ENCODE results near the gene LRRC56. TPM values are rescaled to one million over a fixed set of nuclear protein-coding genes. Genes with fewer than 3 reads are reported as not detected.

Gene LRRC56
- total RNA-seq, 4 donors from 2014 or later: 1.5 to 2.7 (median 1.8) TPM

GRCh38 chr11:556662-557256, 19.4 kb downstream of the LRRC56 start:
- H3K4me3 ChIP-seq (ENCODE audit: low read depth, poor library complexity, severe bottlenecking): no peak overlapping the region
- no peak for DNase-seq (ENCODE audit: low spot score in 2 of 2)
- 79 to 84% methylated on average over 16 to 21 of the region's 22 CpGs for WGBS, 2 donors
- no peak for TF ChIP-seq POLR2A (IDR thresholded peaks at IDR 0.05)
- TF ChIP-seq CTCF (IDR thresholded peaks at IDR 0.05): no peak
- intact Hi-C loops (cut with DNase I; ENCODE audit: low total_unique reads): no loop called here

GRCh38 chr11:557328-558132, 20.2 kb downstream of the LRRC56 start:
- DNase-seq (ENCODE audit: low spot score in 2 of 2): no peak
- no peak overlapping the region for H3K4me3 ChIP-seq (ENCODE audit: low read depth, poor library complexity, severe bottlenecking)
- no peak for TF ChIP-seq POLR2A (IDR thresholded peaks at IDR 0.05)
- TF ChIP-seq CTCF (IDR thresholded peaks at IDR 0.05): no peak
- intact Hi-C loops (cut with DNase I; ENCODE audit: low total_unique reads): no loop called here
- 82 to 84% methylated on average over 17 to 19 of the region's 24 CpGs for WGBS, 2 donors

GRCh38 chr11:558503-558902, 21.2 kb downstream of the LRRC56 start:
- TF ChIP-seq POLR2A (IDR thresholded peaks at IDR 0.05): no peak
- TF ChIP-seq CTCF (IDR thresholded peaks at IDR 0.05): no peak
- 84 to 88% methylated on average over 20 of the region's 20 CpGs for WGBS, 2 donors
- H3K4me3 ChIP-seq (ENCODE audit: low read depth, poor library complexity, severe bottlenecking): no peak overlapping the region
- intact Hi-C loops (cut with DNase I; ENCODE audit: low total_unique reads): no loop called here
- DNase-seq (ENCODE audit: low spot score in 2 of 2): no peak

- DNase-seq (ENCODE audit: low spot score in 2 of 2): no peak
- WGBS, 2 donors: 79 to 80% methylated on average over 13 to 14 of the region's 15 CpGs
- no peak for TF ChIP-seq POLR2A (IDR thresholded peaks at IDR 0.05)
- no peak for TF ChIP-seq CTCF (IDR thresholded peaks at IDR 0.05)
- no peak overlapping the region for H3K4me3 ChIP-seq (ENCODE audit: low read depth, poor library complexity, severe bottlenecking)
- intact Hi-C loops (cut with DNase I; ENCODE audit: low total_unique reads): no loop called here
Observed at GRCh38 chr11:559020-559620, 21.8 kb downstream of the LRRC56 start.

GRCh38 chr11:559712-560304, 22.5 kb downstream of the LRRC56 start:
- no peak for TF ChIP-seq POLR2A (IDR thresholded peaks at IDR 0.05)
- TF ChIP-seq CTCF (IDR thresholded peaks at IDR 0.05): no peak
- 54 to 65% methylated on average over 13 to 18 of the region's 18 CpGs for WGBS, 2 donors
- no peak overlapping the region for H3K4me3 ChIP-seq (ENCODE audit: low read depth, poor library complexity, severe bottlenecking)
- no peak for DNase-seq (ENCODE audit: low spot score in 2 of 2)
- intact Hi-C loops (cut with DNase I; ENCODE audit: low total_unique reads): no loop called here

Measured in lower leg skin (tissue), 4 donors.